T1000 (cell line): Measurements from ENCODE around the gene PRC1.
"Not testable (repeated sequence)": the region's sequence is repeated elsewhere in the genome, so short reads cannot be mapped to it uniquely, and the experiment has no call there.

Experiments used
- DNase-seq: peaks from one replicate; lab custom pipeline; 2025; ENCODE audit warnings: mixed read lengths; lab: John Stamatoyannopoulos, UW

Gene PRC1

GRCh38 chr15:90994417-90995311 lies at the start of gene PRC1:
PRC1 (minus strand) TSS chr15:90994535; CDS start chr15:90994417, 118 bp downstream.
- peak; percentile 97 for DNase-seq

GRCh38 chr15:91043202-91043874 lies 49.0 kb upstream of the PRC1 start:
- no peak for DNase-seq

GRCh38 chr15:91040856-91041255 lies 46.5 kb upstream of the PRC1 start:
- no peak for DNase-seq

- DNase-seq = no peak
Observed at GRCh38 chr15:91039996-91040395, 45.7 kb upstream of the PRC1 start.

GRCh38 chr15:91032919-91033803 lies 38.8 kb upstream of the PRC1 start:
- no peak for DNase-seq

DNA sequence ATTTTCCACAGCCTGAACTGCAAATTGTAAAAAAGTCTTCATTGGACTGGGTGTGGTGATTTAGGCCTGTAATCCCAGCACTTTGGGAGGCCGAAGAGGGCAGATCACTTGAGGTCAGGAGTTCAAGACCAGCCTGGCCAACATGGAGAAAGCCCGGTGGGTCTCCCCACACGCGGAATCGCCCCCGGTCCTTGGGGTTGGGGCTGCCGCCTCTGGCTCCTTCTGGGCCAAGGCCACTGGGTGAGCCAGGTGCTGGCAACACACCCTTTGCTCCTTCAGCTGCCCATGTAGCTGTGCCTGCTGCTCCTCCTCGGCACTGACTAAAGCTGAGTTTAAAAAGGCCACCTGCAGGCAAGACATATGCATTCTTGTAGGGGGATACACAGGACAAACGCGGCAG lies 37.5 kb upstream of the PRC1 start:
- DNase-seq = no peak

- DNase-seq = no peak
Observed at GRCh38 chr15:91027677-91028076, 33.3 kb upstream of the PRC1 start.

DNA sequence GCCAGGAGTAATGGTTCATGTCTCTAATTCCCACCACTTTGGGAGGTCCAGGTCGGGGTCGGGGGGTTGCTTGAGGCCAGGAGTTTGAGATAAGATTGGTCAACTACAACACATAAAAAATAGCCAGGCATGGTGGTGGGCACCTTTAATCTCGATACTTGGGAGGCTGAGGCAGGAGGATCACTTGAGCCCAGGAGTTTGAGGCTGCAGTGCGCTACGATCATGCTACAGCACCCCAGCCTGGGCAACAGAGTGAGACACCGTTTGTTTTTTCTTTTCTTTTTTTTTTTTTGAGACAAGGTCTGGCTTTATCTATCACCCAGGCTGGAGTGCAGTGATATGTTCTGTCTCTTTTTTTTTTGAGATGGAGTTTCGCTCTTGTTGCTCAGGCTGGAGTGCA lies 29.4 kb upstream of the PRC1 start:
- DNase-seq = no peak

- no peak for DNase-seq
Observed at GRCh38 chr15:91022832-91023129, 28.4 kb upstream of the PRC1 start.

DNA sequence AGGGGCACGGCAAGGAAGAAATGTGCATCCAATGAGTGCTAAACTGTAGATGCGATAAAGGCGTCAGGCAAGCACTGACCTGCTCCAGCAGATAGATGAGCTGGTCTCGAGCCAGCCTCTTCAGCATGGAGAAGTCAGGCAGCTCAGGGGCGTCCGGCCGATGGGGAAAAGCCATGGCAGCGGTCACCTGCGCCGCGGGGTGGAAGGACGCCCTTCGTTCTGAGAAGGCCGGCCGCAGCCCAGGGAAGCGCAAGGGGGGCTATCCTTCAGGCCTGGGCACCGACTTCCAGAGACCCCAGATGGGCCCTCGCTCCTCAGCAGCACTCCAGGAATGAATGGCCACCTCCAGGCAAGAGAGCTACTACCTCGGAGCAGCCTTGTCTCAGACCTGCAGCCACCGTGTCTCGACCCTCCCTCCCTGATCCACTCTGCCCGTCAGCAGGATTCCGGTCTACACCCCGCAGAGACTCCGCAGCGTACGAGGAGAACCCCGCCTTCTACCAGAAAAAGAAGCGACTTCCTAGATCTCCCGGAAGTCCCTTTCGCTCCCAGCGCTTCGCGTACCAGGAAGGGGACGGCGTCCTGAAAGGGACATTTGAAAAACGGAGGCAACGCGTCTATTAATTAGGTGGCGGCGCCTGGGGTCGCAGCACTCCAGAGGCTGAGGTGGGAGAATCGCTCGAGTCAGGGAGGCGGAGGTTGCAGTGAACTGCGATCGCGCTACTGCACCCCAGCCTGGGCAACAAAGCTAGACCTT lies 27.9 kb upstream of the PRC1 start, which contains the start of gene VPS33B:
Gene VPS33B (minus strand): TSS at position 520 of the 757 bp plus-strand sequence. CDS start 345 bp downstream, at position 175.
- DNase-seq = peak; percentile 53

GRCh38 chr15:91021516-91022074 lies 27.3 kb upstream of the PRC1 start:
- DNase-seq = no peak

- no peak for DNase-seq
Observed at GRCh38 chr15:91018158-91018557, 23.8 kb upstream of the PRC1 start.

DNA sequence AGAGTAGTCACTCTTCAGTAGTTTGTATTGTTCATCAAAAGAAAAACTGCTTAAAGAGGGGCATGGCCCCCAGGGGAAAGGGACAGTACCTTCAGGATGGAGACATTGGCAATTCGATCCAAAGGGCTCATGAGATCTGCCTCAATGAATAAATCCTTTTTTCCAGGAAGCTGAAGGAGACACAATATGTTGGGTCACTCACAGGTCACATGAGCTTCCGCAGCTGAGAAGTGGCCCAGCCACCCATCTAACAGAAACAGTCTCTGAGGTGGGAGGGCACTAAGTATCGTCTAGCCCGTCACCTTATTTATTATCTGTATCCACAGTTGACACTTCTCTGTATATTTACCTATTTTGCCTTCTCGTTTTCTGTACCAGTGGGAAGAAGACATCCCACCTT lies 23.4 kb upstream of the PRC1 start:
- DNase-seq = no peak

DNA sequence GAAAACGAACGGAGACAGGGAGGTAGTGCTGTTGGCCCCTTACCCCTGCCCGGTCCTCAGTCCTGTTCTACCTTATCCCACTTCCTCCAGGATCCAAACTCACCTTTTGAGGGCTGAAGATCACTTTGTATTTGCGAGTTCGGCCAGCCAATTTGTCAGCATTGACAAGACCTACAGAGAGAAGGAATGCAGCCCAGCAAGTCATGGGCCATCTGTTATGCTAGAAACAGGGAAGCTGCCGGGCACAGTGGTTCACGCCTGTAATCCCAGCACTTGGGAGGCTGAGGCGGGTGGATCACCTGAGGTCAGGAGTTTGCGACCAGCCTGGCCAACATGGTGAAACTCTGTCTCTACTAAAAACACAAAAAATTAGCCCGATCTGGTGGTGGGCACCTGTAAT lies 19.4 kb upstream of the PRC1 start:
- DNase-seq = not testable (repeated sequence)

DNA sequence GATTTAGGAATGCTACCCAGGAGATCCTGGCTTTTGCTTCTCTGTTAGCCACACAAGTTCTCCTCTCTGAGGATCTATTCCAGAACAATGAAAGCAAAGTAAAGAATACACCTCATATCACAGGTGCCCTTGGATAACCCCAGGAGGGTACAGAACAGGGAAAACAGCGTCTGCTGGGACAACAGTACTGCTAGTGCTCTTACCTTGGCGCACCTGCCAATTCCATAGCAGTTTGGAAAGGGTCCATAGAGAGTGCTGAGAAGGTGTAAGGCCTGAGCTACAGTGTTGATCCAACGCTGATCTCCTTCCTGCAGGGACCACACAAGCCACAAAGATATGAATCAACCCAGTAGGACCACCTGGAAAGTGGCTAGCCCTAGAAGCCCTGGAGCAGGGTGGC lies 12.9 kb upstream of the PRC1 start:
- DNase-seq = no peak

DNA sequence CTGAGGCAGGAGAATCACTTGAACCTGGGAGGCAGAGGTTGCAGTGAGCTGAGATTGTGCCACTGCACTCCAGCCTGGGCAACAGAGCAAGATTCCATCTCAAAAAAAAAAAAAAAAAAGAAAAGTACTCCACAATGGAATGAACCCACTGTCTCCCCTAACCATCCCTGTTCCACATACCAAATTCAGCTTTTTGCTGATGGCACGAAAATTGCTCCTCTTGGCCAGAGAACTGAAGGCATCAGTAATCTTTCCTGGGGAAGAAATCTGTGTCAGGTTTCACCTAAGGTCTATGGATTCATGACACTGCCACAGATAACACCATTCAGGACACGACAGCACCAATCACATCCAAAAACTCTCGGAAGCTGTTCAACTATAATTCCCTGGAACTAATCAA lies 6.9 kb upstream of the PRC1 start:
- no peak for DNase-seq

DNA sequence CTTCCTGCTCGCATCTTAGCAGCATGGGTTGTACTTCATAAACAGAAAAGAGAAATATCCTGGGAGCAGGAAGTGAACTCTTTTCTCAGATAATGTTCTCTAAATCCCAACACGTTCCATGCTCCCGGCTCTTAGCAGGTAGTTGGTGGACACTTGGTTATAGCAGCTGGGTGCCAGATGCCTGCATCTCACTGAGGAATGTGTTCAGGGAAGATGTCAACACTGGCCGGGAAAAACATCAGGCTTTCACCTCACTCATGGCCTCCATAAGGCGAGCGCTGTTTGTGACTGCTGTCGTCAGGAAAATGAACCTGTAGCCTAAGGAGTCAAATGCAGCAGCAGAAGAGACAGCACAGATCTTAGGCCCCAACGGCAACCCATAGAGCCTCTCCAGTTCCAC lies 4.4 kb upstream of the PRC1 start:
- no peak for DNase-seq

GRCh38 chr15:90994059-90994416 lies 297 bp downstream of the PRC1 start:
- no peak for DNase-seq

DNA sequence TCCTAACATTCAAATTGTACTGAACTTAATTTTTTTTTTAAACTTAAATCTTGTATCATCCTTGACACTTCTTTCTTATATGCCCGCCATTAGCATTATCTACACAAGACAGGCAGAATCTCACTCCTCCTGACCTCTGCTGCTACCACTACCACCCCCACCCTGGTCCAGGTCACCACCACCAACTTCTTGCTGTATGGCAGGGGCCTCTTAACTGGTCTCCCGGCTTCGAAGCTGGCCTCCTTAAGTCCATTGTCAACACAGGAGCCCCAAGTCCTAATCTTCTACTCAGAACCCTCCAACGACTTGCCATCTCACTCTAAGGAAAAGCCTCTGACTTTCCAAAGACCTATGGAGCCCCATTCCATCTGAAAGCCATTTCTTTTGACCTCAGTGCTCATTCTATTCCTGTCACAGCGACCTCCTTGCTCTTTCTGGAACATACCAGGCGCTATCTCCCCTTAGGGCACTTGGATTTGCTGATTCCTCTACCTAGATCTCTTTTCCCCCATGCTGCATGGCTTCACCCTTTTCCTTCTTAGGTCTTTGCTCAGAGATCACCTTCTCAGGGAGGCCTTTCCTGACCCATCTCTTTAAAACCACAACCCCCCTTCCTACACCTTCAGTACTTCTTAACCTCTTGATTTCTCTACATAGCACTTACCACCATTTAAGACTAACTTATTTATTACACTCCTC lies 2.6 kb downstream of the PRC1 start:
- no peak for DNase-seq

DNA sequence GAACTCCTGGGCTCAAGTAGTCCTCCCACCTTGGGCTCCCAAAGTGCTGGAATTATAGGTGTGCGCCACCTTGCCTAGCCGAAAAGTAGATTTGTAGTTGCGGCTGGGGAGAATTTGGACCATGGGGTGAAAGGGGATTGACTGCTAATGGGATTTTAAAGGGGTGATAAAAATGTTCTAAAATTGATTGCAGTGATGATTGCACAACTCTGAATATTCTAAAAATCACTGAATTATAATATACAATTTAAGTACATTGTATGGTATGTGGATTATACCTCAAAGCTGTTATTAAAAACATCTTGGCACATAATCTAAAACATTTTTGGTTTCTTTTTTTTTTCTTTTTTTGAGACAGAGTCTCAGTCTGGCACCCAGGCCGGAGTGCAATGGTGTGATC lies 3.9 kb downstream of the PRC1 start:
- DNase-seq = no peak
